GM21529 (cell line): ENCODE results near the gene MYLK.

Experiments
- ATAC-seq: cut with Tn5 transposase; IDR thresholded peaks from one replicate; pipeline ENCODE4 v1.9.1; 2021; ENCODE audit not compliant: unreplicated experiment

The MYLK gene

GRCh38 chr3:123877466-123877865 is 6.7 kb downstream of the MYLK start:
- ATAC-seq: no peak

GRCh38 chr3:123876858-123877257 is 7.3 kb downstream of the MYLK start:
- no peak for ATAC-seq

DNA sequence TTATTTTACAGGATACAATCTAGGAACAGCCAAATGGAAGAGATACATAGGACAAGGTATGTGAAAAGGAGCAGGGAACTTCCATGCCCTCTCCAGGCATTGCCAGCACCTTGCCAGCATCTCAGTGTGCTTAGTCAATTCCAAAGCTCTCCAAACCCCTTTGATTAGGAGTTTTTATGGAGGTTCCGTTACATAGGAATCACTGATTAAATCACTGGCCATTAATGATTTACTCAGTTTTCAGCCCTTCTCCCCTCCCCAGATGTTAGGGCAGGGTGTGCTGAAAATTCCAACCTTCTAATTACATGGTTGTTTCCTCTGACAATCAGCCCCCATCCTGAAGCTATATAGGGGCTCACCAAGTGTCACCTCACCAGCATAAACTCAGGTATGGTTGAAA is 11.5 kb downstream of the MYLK start:
- no peak for ATAC-seq

GRCh38 chr3:123871946-123872345 is 12.2 kb downstream of the MYLK start:
- ATAC-seq: no peak

- no peak for ATAC-seq
Measured at GRCh38 chr3:123870033-123870432, 14.1 kb downstream of the MYLK start.

- no peak for ATAC-seq
Measured at GRCh38 chr3:123869165-123869564, 15.0 kb downstream of the MYLK start.

GRCh38 chr3:123864706-123865105 is 19.4 kb downstream of the MYLK start:
- ATAC-seq: no peak

GRCh38 chr3:123862152-123862551 is 22.0 kb downstream of the MYLK start:
- ATAC-seq: no peak

GRCh38 chr3:123861081-123861836 is 22.9 kb downstream of the MYLK start:
- no peak for ATAC-seq

GRCh38 chr3:123859177-123859576 is 25.0 kb downstream of the MYLK start:
- ATAC-seq: no peak

GRCh38 chr3:123854905-123855304 is 29.2 kb downstream of the MYLK start:
- ATAC-seq: no peak

DNA sequence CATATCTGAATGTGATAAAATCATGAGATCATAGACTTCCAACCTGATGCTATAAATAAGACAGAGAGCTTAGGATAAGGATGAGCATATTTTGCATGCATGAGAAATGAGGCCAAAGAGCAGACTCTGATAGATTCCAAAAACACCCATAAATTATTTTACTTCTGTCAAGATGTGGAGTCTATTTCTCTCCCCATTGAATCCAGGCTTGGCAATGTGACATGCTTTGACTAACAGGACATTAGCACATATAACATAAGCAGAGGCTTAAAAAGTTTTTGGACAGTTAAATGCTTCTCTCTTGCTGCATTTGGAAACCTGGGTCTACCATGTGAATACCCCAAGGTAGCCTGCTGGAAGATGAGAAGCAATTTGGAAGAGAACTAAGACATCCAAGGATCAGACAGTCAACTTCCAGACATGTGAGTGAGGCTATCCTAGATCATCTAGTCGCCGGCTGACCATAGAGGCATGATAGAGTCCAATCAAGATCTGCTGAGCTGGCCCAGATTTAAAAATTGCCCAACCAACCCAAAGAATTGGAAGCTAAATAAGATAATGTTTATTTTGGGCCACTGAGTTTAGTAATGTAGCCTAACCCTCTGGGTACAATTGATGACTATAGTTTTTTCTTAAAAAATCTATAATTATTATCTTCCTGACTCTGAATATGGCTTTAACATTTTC is 30.3 kb downstream of the MYLK start:
- ATAC-seq: no peak

DNA sequence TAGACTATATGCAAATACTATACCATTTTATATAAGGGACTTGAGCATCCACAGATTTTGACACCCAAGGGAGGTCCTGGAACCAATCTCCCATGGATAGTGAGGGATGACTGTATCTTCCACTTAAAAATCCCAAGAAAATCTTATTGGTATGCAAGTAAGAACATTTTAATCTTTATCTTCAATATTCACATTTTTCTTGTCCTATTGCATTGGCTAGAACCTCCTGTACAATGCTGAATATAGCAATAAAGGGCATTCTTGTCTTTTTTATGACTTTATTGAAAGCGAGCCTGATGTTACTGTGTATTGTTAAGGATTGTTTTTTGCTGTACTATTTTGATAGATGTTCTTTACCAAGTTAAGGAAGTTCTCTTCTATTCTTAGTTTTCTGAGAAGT is 36.9 kb downstream of the MYLK start:
- no peak for ATAC-seq

GRCh38 chr3:123843668-123844067 is 40.5 kb downstream of the MYLK start:
- no peak for ATAC-seq

DNA sequence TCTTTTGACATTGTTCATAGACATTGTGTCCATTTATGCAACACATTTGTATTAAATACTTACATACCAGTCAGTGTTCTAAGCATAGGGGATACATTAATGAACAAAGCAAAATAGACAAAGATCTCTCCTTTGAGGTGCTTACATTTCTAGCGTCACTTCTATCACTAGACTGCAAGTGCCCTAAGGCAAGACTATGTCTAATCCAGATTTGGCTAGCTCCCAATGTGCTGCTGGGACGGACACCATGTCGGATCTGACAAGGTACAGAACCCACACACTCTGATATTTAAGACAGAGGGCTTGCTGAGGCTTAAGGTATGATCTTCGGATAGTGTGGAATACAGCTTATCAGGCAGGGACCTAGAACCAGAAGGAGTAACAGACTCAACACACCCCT is 41.4 kb downstream of the MYLK start:
- ATAC-seq: no peak

- ATAC-seq: no peak
Measured at GRCh38 chr3:123841476-123842238, 42.5 kb downstream of the MYLK start.

DNA sequence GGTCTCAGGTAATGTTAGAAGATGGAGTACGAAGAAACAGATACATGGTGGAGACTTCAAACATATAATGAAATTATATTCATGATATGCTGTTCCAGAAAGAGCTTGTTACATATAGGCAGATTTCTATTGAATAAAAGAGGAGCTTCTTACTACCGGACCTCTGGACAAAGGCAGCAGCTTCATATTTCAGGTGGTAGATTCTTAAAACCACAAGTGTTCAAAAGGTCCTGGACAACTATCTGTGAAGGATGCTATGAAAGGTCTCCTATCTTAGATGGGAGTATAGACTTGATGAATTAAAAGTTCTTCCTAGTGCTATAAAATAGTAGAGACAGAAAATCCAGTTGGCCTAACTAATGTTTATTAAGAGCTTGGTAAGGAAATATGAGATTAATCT is 43.2 kb downstream of the MYLK start:
- ATAC-seq: no peak

DNA sequence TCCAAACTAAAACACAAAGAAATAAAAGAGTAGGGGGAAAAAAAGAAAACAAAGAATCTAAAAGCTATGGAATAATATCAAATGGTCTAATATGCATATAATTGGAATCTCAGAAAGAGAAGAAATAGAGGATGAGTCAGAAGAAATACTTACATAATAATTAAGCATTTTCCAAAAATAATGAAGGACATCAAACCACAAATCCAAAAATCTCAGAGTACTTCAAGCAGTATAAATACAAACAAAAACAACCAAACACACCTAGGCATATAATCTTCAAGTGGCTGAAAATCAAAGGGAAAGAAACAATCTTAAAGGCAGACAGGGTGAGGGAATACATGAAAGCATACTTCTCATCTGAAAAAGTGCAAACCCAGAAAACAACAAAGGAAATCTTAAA is 46.3 kb downstream of the MYLK start:
- ATAC-seq: no peak

GRCh38 chr3:123834631-123835030 is 49.5 kb downstream of the MYLK start:
- no peak for ATAC-seq

DNA sequence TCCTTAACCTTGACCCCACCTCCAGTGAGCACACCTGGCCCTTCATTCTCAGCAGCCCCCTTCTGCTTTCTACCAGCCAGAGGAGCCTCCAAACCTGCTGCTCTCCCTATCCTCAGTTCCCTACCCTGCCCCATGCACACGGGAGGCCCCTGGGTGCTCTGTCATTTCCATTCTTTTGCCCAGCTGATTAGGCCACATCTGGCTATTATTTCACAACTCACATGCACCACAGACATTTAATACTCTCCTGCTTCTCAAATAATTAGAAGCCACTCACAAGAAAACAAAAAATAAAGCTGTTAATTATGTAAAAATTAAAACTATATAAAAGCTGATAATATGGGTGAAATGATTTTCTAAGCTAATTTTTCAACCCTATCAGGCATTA is 50.7 kb downstream of the MYLK start:
- no peak for ATAC-seq

DNA sequence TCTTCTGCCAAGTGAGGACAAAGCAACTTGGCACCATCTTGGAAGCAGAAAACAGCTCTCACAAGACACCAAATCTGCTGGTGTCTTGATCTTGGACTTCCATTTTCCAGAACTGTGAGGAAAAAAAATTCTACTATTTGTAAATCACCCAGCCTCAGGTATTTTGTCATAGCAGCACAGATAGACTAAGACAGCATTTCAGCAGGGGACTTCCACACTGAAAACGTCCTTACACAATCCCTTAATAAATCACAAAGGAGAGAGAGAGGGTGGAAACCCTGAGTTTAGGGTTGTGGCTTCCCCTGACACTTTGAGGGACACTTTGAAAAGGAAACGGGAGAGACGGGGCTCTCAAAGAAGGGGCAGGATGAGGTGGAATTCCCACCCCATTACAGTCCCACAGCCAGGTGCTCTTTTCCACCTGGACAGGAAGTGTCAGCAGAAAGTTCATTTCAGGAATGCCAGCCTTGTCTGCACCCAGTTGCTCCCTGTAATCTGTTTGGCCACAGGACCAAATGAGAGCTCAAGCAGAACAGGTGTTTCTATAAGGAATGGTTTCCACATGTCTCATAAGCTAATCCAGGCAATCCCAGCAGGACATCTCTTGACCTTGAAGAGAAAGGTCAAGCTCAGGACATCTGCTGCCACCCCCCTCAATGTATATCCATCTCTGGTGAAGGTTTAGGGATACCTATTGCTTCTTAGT is 51.3 kb downstream of the MYLK start:
- no peak for ATAC-seq
